IMR-90 (cell line): ENCODE data around the gene ASB7. TPM values are rescaled to one million over a fixed set of nuclear protein-coding genes. Genes with fewer than 3 reads are reported as not detected.

Experiments used
- ATAC-seq: fragments of 200-7000 bp; cut with Tn5 transposase; 2 replicates; pipeline ENCODE4 v1.9.1; 2020; ENCODE audit warnings: low read depth, mild to moderate bottlenecking, moderate library complexity
- BruUV-seq: library from RNA; stranded (reverse); fragments of 400-500 nt; replicated peaks from 2 replicates; lab custom pipeline; 2021; lab: Mats Ljungman, UMichigan
- CTCF ChIA-PET: fragments of 300-600 bp; formaldehyde crosslinking; extraction: SDS; loops from one replicate; lab custom pipeline; 2021; ENCODE audit warnings: antibody characterized with exemption; lab: Yijun Ruan, JAX
- POLR2A ChIA-PET: fragments of 300-600 bp; sonication (Branson Sonifier 250); formaldehyde crosslinking; loops from one replicate; lab custom pipeline; 2022; ENCODE audit warnings: antibody characterized with exemption; ENCODE audit not compliant: unreplicated experiment; lab: Charles Lee
- DNase-seq: peaks from one replicate; pipeline ENCODE4 v3.0.0; 2013
- H2AFZ ChIP-seq: replicated peaks from 2 replicates; pipeline ENCODE3; 2013; ENCODE audit warnings: low read length, mild to moderate bottlenecking; ENCODE audit not compliant: poor library complexity
- H2AK5ac ChIP-seq: 2 replicates; pipeline ENCODE4 v1.6.1; 2013; ENCODE audit warnings: low read depth, low read length, inconsistent platforms
- H2AK9ac ChIP-seq: replicated peaks from 2 replicates; pipeline ENCODE3; 2013; ENCODE audit warnings: mild to moderate bottlenecking, low read depth, low read length, moderate library complexity; ENCODE audit not compliant: poor library complexity
- H2BK120ac ChIP-seq: 2 replicates; pipeline ENCODE4 v1.6.1; 2013; ENCODE audit warnings: low read depth, low read length, inconsistent platforms
- H2BK15ac ChIP-seq: 3 replicates; pipeline ENCODE4 v1.6.1; 2013; ENCODE audit warnings: low read depth, low read length, inconsistent platforms
- H2BK20ac ChIP-seq: 2 replicates; pipeline ENCODE4 v1.6.1; 2013; ENCODE audit warnings: low read depth, mild to moderate bottlenecking, inconsistent platforms, low read length, moderate library complexity
- H2BK5ac ChIP-seq: 2 replicates; pipeline ENCODE4 v1.6.1; 2013; ENCODE audit warnings: mild to moderate bottlenecking, low read depth, low read length, inconsistent platforms; ENCODE audit not compliant: poor library complexity, severe bottlenecking
- H3K14ac ChIP-seq: replicated peaks from 2 replicates; pipeline ENCODE4 v1.6.1; 2013; ENCODE audit warnings: low read depth, low read length, inconsistent platforms
- H3K18ac ChIP-seq: 2 replicates; pipeline ENCODE4 v1.6.1; 2013; ENCODE audit warnings: low read depth, low read length, control low read depth
- H3K23ac ChIP-seq: 2 replicates; pipeline ENCODE4 v1.6.1; 2013; ENCODE audit warnings: low read depth, low read length, inconsistent platforms
- H3K27ac ChIP-seq: 2 replicates; pipeline ENCODE4 v1.5.1; 2013; ENCODE audit warnings: mild to moderate bottlenecking, control low read depth, low read length; ENCODE audit not compliant: insufficient read depth
- H3K27me3 ChIP-seq: 2 replicates; pipeline ENCODE4 v1.6.1; 2013; ENCODE audit warnings: low read length; ENCODE audit not compliant: control insufficient read depth, insufficient read depth
- H3K36me3 ChIP-seq: 2 replicates; pipeline ENCODE4 v1.6.1; 2013; ENCODE audit warnings: low read length, mixed read lengths; ENCODE audit not compliant: control insufficient read depth, insufficient read depth
- H3K4ac ChIP-seq: 2 replicates; pipeline ENCODE4 v1.6.1; 2013; ENCODE audit warnings: low read depth, low read length, inconsistent platforms
- H3K4me1 ChIP-seq: 2 replicates; pipeline ENCODE4 v1.6.1; 2013; ENCODE audit warnings: low read length, mixed read lengths; ENCODE audit not compliant: control insufficient read depth, insufficient read depth
- H3K4me2 ChIP-seq: 2 replicates; pipeline ENCODE4 v1.6.1; 2013; ENCODE audit warnings: low read depth, mild to moderate bottlenecking, control low read depth, low read length, moderate library complexity
- H3K4me3 ChIP-seq: 2 replicates; pipeline ENCODE4 v1.5.1; 2013; ENCODE audit warnings: low read depth, mild to moderate bottlenecking, control low read depth, low read length, moderate library complexity; ENCODE audit not compliant: insufficient read depth
- H3K56ac ChIP-seq: 2 replicates; pipeline ENCODE4 v1.6.1; 2013; ENCODE audit warnings: low read length, inconsistent platforms; ENCODE audit not compliant: insufficient read depth; ENCODE audit errors: extremely low read depth
- H3K79me1 ChIP-seq, 2 experiments: 2 replicates each; pipeline ENCODE4 v1.6.1; 2013; ENCODE audit warnings: low read length in 2 of 2, inconsistent platforms in 1 of 2, low read depth in 1 of 2
- H3K9ac ChIP-seq: 2 replicates; pipeline ENCODE4 v1.6.1; 2013; ENCODE audit warnings: low read depth, low read length, control low read depth
- H3K9me1 ChIP-seq: 2 replicates; pipeline ENCODE4 v1.6.1; 2013; ENCODE audit warnings: low read length, inconsistent platforms; ENCODE audit not compliant: insufficient read depth
- H3K9me3 ChIP-seq: 2 replicates; pipeline ENCODE4 v1.6.1; 2013; ENCODE audit warnings: low read length; ENCODE audit not compliant: control insufficient read depth, insufficient read depth
- H4K20me1 ChIP-seq: 2 replicates; pipeline ENCODE4 v1.6.1; 2013; ENCODE audit warnings: low read length, inconsistent platforms; ENCODE audit not compliant: insufficient read depth
- H4K5ac ChIP-seq: 2 replicates; pipeline ENCODE4 v1.6.1; 2013; ENCODE audit warnings: mild to moderate bottlenecking, low read depth, low read length, control low read depth
- H4K8ac ChIP-seq, 2 experiments: 2 replicates each; pipeline ENCODE4 v1.6.1; 2013; ENCODE audit warnings: low read depth in 2 of 2, low read length in 2 of 2, control low read depth in 1 of 2, inconsistent platforms in 1 of 2
- H4K91ac ChIP-seq: 2 replicates; pipeline ENCODE4 v1.6.1; 2013; ENCODE audit warnings: low read depth, low read length, inconsistent platforms; ENCODE audit not compliant: insufficient read depth
- BHLHE40 ChIP-seq: fragments of 150-350 bp; IDR thresholded peaks from 2 replicates; pipeline ENCODE4 v1.6.1; 2016; ENCODE audit warnings: mild to moderate bottlenecking, low read depth, low read length
- CEBPB ChIP-seq: IDR thresholded peaks from 2 replicates; pipeline ENCODE4 v1.6.1; 2012; ENCODE audit warnings: low read depth, low read length, improper control_type of control experiment
- CHD1 ChIP-seq: IDR thresholded peaks from 2 replicates; pipeline ENCODE4 v1.6.1; 2012; ENCODE audit warnings: low read depth, low read length, improper control_type of control experiment
- FOS ChIP-seq: fragments of 150-350 bp; IDR thresholded peaks from 2 replicates; pipeline ENCODE4 v1.6.1; 2016; ENCODE audit warnings: low read depth, low read length
- MAFK ChIP-seq: IDR thresholded peaks from 2 replicates; pipeline ENCODE4 v1.6.1; 2012; ENCODE audit warnings: low read depth, low read length, improper control_type of control experiment
- MAZ ChIP-seq: IDR thresholded peaks from 2 replicates; pipeline ENCODE4 v1.6.1; 2012; ENCODE audit warnings: low read depth, mild to moderate bottlenecking, low read length, improper control_type of control experiment, moderate library complexity, borderline replicate concordance
- MXI1 ChIP-seq: IDR thresholded peaks from 2 replicates; pipeline ENCODE4 v1.6.1; 2012; ENCODE audit warnings: low read depth, mild to moderate bottlenecking, low read length, moderate library complexity, borderline replicate concordance
- NFE2L2 ChIP-seq: fragments of 150-350 bp; IDR thresholded peaks from 2 replicates; pipeline ENCODE4 v1.6.1; 2016; ENCODE audit warnings: low read depth, mild to moderate bottlenecking, low read length
- POLR2A ChIP-seq: IDR thresholded peaks from 2 replicates; pipeline ENCODE4 v1.6.1; 2012; ENCODE audit warnings: mild to moderate bottlenecking, low read depth, low read length
- RAD21 ChIP-seq: IDR thresholded peaks from 2 replicates; pipeline ENCODE4 v1.6.1; 2012; ENCODE audit warnings: low read length, improper control_type of control experiment
- RCOR1 ChIP-seq: IDR thresholded peaks from 2 replicates; pipeline ENCODE4 v1.6.1; 2012; ENCODE audit warnings: mild to moderate bottlenecking, low read length, improper control_type of control experiment; ENCODE audit not compliant: insufficient replicate concordance
- RFX5 ChIP-seq: IDR thresholded peaks from 2 replicates; pipeline ENCODE4 v1.8.0; 2012; ENCODE audit warnings: low read depth, mild to moderate bottlenecking, low read length, moderate library complexity
- SMC3 ChIP-seq: fragments of 150-350 bp; IDR thresholded peaks from 2 replicates; pipeline ENCODE4 v1.6.1; 2016; ENCODE audit warnings: low read depth, mild to moderate bottlenecking, antibody characterized with exemption, low read length, moderate library complexity
- WGBS, 2 experiments: methylation state at CpG; one replicate each; pipeline versions ENCODE4 v1.1.5 to v1.1.7; 2013; ENCODE audit warnings: missing lambda C conversion rate in 2 of 2; ENCODE audit not compliant: insufficient read length in 1 of 2; ENCODE audit errors: extremely low coverage in 2 of 2; 5-methylcytosine and 5-hydroxymethylcytosine counted together
- dilution Hi-C: fragments of 300-500 bp; cut with HindIII; formaldehyde crosslinking; loops from one replicate; pipeline ENCODE4 v1.14.3; 2018; ENCODE audit warnings: low sequenced_read_pairs; ENCODE audit not compliant: unreplicated experiment
- in situ Hi-C: fragments of 300-500 bp; cut with MboI; formaldehyde crosslinking; loops from 3 replicates; pipeline ENCODE4 v1.14.3; 2019; ENCODE audit warnings: low sequenced_read_pairs, inconsistent platforms, mixed read lengths
- intact Hi-C: fragments of 100-400 bp; cut with micrococcal nuclease; formaldehyde crosslinking; loops from 2 replicates; pipeline ENCODE4 v1.10.0; 2022
- polyA plus RNA-seq, 3 experiments: library from polyadenylated mRNA; depleted of rRNA; stranded (reverse); fragments of >200 nt; gene quantifications; 2 replicates each; pipeline ENCODE4 v1.2.3, GENCODE V29; 2012; ENCODE audit warnings: low replicate concordance in 1 of 3
- total RNA-seq: library from RNA; depleted of rRNA; stranded (reverse); fragments of >200 nt; gene quantifications from 2 replicates; pipeline ENCODE4 v1.2.3, GENCODE V29; 2012
- TF ChIP-seq, protein P1 (sequence below): fragments of 150-350 bp; IDR thresholded peaks from 2 replicates; pipeline ENCODE4 v1.6.1; 2016; ENCODE audit warnings: low read depth, mild to moderate bottlenecking, low read length, moderate library complexity, borderline replicate concordance
- TF ChIP-seq, protein P2 (sequence below): conservative IDR thresholded peaks from 2 replicates; pipeline ENCODE4 v1.5.1; 2012; ENCODE audit warnings: mild to moderate bottlenecking, low read depth, low read length, improper control_type of control experiment
- TF ChIP-seq, protein P3 (sequence below): fragments of 150-350 bp; IDR thresholded peaks from 2 replicates; pipeline ENCODE4 v1.6.1; 2017; ENCODE audit warnings: mild to moderate bottlenecking, antibody characterized with exemption, low read length, low read depth

Gene ASB7
- total and polyA plus RNA-seq, 2 of the 4 experiments (the other 2 are of a cell fraction): 7.7 to 16.7 TPM

DNA sequence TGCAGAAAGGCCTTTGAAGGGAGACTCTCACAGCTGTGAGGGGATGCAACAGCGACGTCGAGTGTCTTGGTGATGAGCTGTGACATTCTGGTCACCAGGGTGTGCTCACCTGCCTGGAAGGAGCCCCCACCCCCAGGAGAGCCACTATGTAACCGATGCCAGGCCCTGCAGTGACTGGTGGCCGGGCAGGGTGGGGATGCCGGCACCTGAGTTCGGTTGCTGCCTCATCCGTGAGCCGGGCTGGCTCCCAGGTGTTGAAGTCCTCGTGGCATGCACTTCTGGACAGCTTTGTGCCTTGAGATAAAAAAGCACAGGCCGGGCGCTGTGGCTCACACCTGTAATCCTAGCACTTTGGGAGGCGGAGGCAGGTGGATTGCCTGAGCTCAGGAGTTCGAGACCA is 56.5 kb downstream of the ASB7 start:
- ChIA-PET POLR2A (no interaction called here), CTCF (no interaction called here)
- in situ Hi-C loops: no loop called here
- Histone ChIP-seq H2AFZ (no peak overlapping the region), H3K9ac (no peak overlapping the region), H3K4me1 (no peaks in the 10 kb centered on the region), H3K4ac (no peak overlapping the region), H2AK9ac (no peak overlapping the region), H4K8ac (no peak overlapping the region), H3K14ac (no peak overlapping the region), H2BK5ac (no peak overlapping the region), H3K23ac (no peak overlapping the region), H2BK20ac (no peak overlapping the region), H3K9me1 (no peaks in the 10 kb centered on the region), H3K9me3 (no peaks in the 10 kb centered on the region), H3K27ac (no peak overlapping the region), H3K36me3 (no peaks in the 10 kb centered on the region), H2AK5ac (no peak overlapping the region), H3K79me1 (no peaks in the 10 kb centered on the region), H3K4me3 (no peak overlapping the region), H3K27me3 (no peaks in the 10 kb centered on the region; the same call in 1 of the 2 replicates), H2BK120ac (no peak overlapping the region), H4K5ac (no peak overlapping the region), H2BK15ac (no peak overlapping the region), H3K56ac (no peak overlapping the region), H3K4me2 (no peak overlapping the region), H4K20me1 (no peaks in the 10 kb centered on the region), H4K91ac (no peak overlapping the region), H3K18ac (no peak overlapping the region)
- intact Hi-C loops: no loop called here
- dilution Hi-C loops: no loop called here
- BruUV-seq: no TSS peak
- ATAC-seq (no peak), DNase-seq (no peak)
- TF ChIP-seq MAFK: no peak
- no peak for TF ChIP-seq CEBPB
- TF ChIP-seq MXI1: no peak
- TF ChIP-seq, protein P1, sequence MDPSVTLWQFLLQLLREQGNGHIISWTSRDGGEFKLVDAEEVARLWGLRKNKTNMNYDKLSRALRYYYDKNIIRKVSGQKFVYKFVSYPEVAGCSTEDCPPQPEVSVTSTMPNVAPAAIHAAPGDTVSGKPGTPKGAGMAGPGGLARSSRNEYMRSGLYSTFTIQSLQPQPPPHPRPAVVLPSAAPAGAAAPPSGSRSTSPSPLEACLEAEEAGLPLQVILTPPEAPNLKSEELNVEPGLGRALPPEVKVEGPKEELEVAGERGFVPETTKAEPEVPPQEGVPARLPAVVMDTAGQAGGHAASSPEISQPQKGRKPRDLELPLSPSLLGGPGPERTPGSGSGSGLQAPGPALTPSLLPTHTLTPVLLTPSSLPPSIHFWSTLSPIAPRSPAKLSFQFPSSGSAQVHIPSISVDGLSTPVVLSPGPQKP: no peak
- TF ChIP-seq SMC3: no peak
- TF ChIP-seq CHD1: no peak
- TF ChIP-seq POLR2A: no peak
- TF ChIP-seq MAZ: no peak
- no peak for TF ChIP-seq BHLHE40
- TF ChIP-seq, protein P2, sequence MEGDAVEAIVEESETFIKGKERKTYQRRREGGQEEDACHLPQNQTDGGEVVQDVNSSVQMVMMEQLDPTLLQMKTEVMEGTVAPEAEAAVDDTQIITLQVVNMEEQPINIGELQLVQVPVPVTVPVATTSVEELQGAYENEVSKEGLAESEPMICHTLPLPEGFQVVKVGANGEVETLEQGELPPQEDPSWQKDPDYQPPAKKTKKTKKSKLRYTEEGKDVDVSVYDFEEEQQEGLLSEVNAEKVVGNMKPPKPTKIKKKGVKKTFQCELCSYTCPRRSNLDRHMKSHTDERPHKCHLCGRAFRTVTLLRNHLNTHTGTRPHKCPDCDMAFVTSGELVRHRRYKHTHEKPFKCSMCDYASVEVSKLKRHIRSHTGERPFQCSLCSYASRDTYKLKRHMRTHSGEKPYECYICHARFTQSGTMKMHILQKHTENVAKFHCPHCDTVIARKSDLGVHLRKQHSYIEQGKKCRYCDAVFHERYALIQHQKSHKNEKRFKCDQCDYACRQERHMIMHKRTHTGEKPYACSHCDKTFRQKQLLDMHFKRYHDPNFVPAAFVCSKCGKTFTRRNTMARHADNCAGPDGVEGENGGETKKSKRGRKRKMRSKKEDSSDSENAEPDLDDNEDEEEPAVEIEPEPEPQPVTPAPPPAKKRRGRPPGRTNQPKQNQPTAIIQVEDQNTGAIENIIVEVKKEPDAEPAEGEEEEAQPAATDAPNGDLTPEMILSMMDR: no peak
- TF ChIP-seq RFX5: no peak
- TF ChIP-seq, protein P3, sequence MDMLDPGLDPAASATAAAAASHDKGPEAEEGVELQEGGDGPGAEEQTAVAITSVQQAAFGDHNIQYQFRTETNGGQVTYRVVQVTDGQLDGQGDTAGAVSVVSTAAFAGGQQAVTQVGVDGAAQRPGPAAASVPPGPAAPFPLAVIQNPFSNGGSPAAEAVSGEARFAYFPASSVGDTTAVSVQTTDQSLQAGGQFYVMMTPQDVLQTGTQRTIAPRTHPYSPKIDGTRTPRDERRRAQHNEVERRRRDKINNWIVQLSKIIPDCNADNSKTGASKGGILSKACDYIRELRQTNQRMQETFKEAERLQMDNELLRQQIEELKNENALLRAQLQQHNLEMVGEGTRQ: no peak
- no peak for TF ChIP-seq FOS
- no peak for TF ChIP-seq RCOR1
- no peak for TF ChIP-seq RAD21
- TF ChIP-seq NFE2L2: no peak
- 92% methylated on average over 12 of the region's 14 CpGs; no CpG with 5 or more reads in 1 of the 2 experiments for WGBS, 2 experiments
